Loucy (cell line): Measurements from ENCODE around the gene C14orf180.

Experiments
- H2AFZ ChIP-seq: fragments of 200-600 bp; sonication (generic); 2 replicates; pipeline ENCODE4 v1.6.0; 2016; ENCODE audit warnings: antibody characterized with exemption, mild to moderate bottlenecking, low read length, moderate library complexity
- H3F3A ChIP-seq: fragments of 200-600 bp; 2 replicates; pipeline ENCODE4 v1.6.0; 2016; ENCODE audit warnings: antibody characterized with exemption, low read depth, mild to moderate bottlenecking
- H3K27me3 ChIP-seq: fragments of 200-600 bp; sonication (generic); 2 replicates; pipeline ENCODE4 v1.6.1; 2014; ENCODE audit warnings: low read length, mild to moderate bottlenecking; ENCODE audit not compliant: insufficient read depth, poor library complexity, severe bottlenecking
- H3K36me3 ChIP-seq: fragments of 200-600 bp; sonication (generic); 2 replicates; pipeline ENCODE4 v1.6.1; 2016; ENCODE audit warnings: low read length; ENCODE audit not compliant: insufficient read depth
- H3K4me1 ChIP-seq: fragments of 200-600 bp; sonication (generic); 2 replicates; pipeline ENCODE4 v1.5.1; 2014; ENCODE audit warnings: low read length, mild to moderate bottlenecking; ENCODE audit not compliant: insufficient read depth, poor library complexity, severe bottlenecking
- H3K4me2 ChIP-seq: fragments of 200-600 bp; sonication (generic); 2 replicates; pipeline ENCODE4 v1.6.0; 2014; ENCODE audit warnings: antibody characterized with exemption, low read length, low read depth, mild to moderate bottlenecking; ENCODE audit not compliant: poor library complexity, severe bottlenecking
- H3K4me3 ChIP-seq: fragments of 200-600 bp; sonication (generic); 2 replicates; pipeline ENCODE4 v1.5.1; 2014; ENCODE audit warnings: low read length, mild to moderate bottlenecking, mixed read lengths; ENCODE audit not compliant: poor library complexity, severe bottlenecking
- H3K79me2 ChIP-seq: fragments of 200-600 bp; sonication (generic); 2 replicates; pipeline ENCODE4 v1.6.1; 2014; ENCODE audit warnings: low read length; ENCODE audit not compliant: insufficient read depth
- H3K9ac ChIP-seq: fragments of 200-600 bp; sonication (generic); 2 replicates; pipeline ENCODE4 v1.6.0; 2014; ENCODE audit warnings: mild to moderate bottlenecking, low read depth, low read length, moderate library complexity; ENCODE audit not compliant: poor library complexity, severe bottlenecking
- H3K9me2 ChIP-seq: fragments of 200-600 bp; sonication (generic); replicated peaks from 2 replicates; pipeline ENCODE4 v1.6.1; 2016; ENCODE audit warnings: low read depth, low read length, mixed read lengths
- H3K9me3 ChIP-seq: fragments of 200-600 bp; sonication (generic); 2 replicates; pipeline ENCODE4 v1.6.1; 2014; ENCODE audit warnings: mild to moderate bottlenecking, antibody characterized with exemption, low read length, low read depth; ENCODE audit not compliant: insufficient read depth
- H4K20me1 ChIP-seq: fragments of 200-600 bp; sonication (generic); 2 replicates; pipeline ENCODE4 v1.6.0; 2014; ENCODE audit warnings: antibody characterized with exemption, low read length, mild to moderate bottlenecking; ENCODE audit not compliant: insufficient read depth, poor library complexity, severe bottlenecking
- CTCF ChIP-seq: fragments of 200-600 bp; sonication (generic); conservative IDR thresholded peaks from 2 replicates; pipeline ENCODE4 v1.5.1; 2014; ENCODE audit warnings: mild to moderate bottlenecking, antibody characterized with exemption, low read length
- EZH2phosphoT487 ChIP-seq: fragments of 200-600 bp; IDR thresholded peaks from 2 replicates; pipeline ENCODE4 v1.6.1; 2018; ENCODE audit warnings: antibody characterized with exemption, mild to moderate bottlenecking, moderate library complexity, borderline replicate concordance

Gene C14orf180

GRCh38 chr14:104532191-104532555, 47.4 kb upstream of the C14orf180 start:
- Histone ChIP-seq H2AFZ (no peak overlapping the region), H3K4me2 (no peak overlapping the region), H3K4me3 (no peak overlapping the region), H3K4me1 (no peaks in the 10 kb centered on the region), H4K20me1 (no peaks in the 10 kb centered on the region), H3K36me3 (no peaks in the 10 kb centered on the region), H3K9me3 (no peaks in the 10 kb centered on the region; the same call in 1 of the 2 replicates), H3K79me2 (no peaks in the 10 kb centered on the region), H3K9ac (no peak overlapping the region), H3K9me2 (no peaks in the 10 kb centered on the region), H3F3A (no peaks in the 10 kb centered on the region), H3K27me3 (no peaks in the 10 kb centered on the region)
- TF ChIP-seq EZH2phosphoT487 (no peak), CTCF (no peak)

- H3K4me3 ChIP-seq, result no peak overlapping the region
- H3K27me3 ChIP-seq, result no peaks in the 10 kb centered on the region
These were observed 45.5 kb upstream of the C14orf180 start for GRCh38 chr14:104534036-104534435.

GRCh38 chr14:104536942-104537612, 42.5 kb upstream of the C14orf180 start:
- Histone ChIP-seq H3K36me3 (no peaks in the 10 kb centered on the region), H2AFZ (no peak overlapping the region), H3K4me1 (no peaks in the 10 kb centered on the region), H4K20me1 (no peaks in the 10 kb centered on the region), H3K27me3 (no peaks in the 10 kb centered on the region), H3K9me3 (no peaks in the 10 kb centered on the region; the same call in 1 of the 2 replicates), H3F3A (no peaks in the 10 kb centered on the region), H3K9ac (no peak overlapping the region), H3K79me2 (no peaks in the 10 kb centered on the region), H3K9me2 (no peaks in the 10 kb centered on the region), H3K4me2 (no peak overlapping the region), H3K4me3 (no peak overlapping the region)
- TF ChIP-seq CTCF, result no peak
- TF ChIP-seq EZH2phosphoT487, result no peak

More at GRCh38 chr14:104534036-104534435, 45.5 kb upstream of the C14orf180 start:
- no peaks in the 10 kb centered on the region for H3F3A ChIP-seq
- no peak overlapping the region for H2AFZ ChIP-seq
- no peaks in the 10 kb centered on the region for H3K79me2 ChIP-seq
- TF ChIP-seq CTCF (no peak), EZH2phosphoT487 (no peak)
- H3K9ac ChIP-seq, result no peak overlapping the region
- no peaks in the 10 kb centered on the region for H3K4me1 ChIP-seq
- no peaks in the 10 kb centered on the region for H3K9me2 ChIP-seq
- H3K4me2 ChIP-seq, result no peak overlapping the region
- H3K9me3 ChIP-seq, result no peaks in the 10 kb centered on the region; the same call in 1 of the 2 replicates
- H4K20me1 ChIP-seq, result no peaks in the 10 kb centered on the region
- H3K36me3 ChIP-seq, result no peaks in the 10 kb centered on the region
